RWPE1 (cell line): ENCODE measurements around the gene IL17REL.
"Not testable (repeated sequence)": the region's sequence is repeated elsewhere in the genome, so short reads cannot be mapped to it uniquely, and the experiment has no call there.

Source experiments
- CTCF ChIA-PET: fragments of 350-600 bp; sonication (Branson Sonifier 250); formaldehyde crosslinking; extraction: SDS; loops from one replicate; lab custom pipeline; 2021; lab: Yijun Ruan, JAX
- POLR2A ChIA-PET: fragments of 400-600 bp; formaldehyde crosslinking; extraction: SDS; loops from one replicate; lab custom pipeline; 2020; ENCODE audit warnings: antibody characterized with exemption; ENCODE audit not compliant: low non-redundant PET; lab: Yijun Ruan, JAX
- DNase-seq: peaks from one replicate; pipeline ENCODE4 v3.0.0; 2012; ENCODE audit warnings: low spot score
- H3K27ac ChIP-seq: fragments of 450-650 bp; 2 replicates; pipeline ENCODE4 v1.5.1; 2017
- CTCF ChIP-seq: fragments of 450-650 bp; conservative IDR thresholded peaks from 2 replicates; pipeline ENCODE4 v1.5.1; 2017; ENCODE audit warnings: low read depth, mild to moderate bottlenecking

IL17REL gene

GRCh38 chr22:49948958-49949913 lies 63.3 kb downstream of the IL17REL start:
- TF ChIP-seq CTCF: no peak
- CTCF ChIA-PET: no interaction called here
- POLR2A ChIA-PET: interaction anchor here (0.6 kb wide), 1 partner anchor 15 kb away, joined by 3 read pairs; no protein-coding TSS in a partner anchor
- no peak for DNase-seq
- peak overlapping the region; percentile 92 for H3K27ac ChIP-seq

- no peak for DNase-seq
- H3K27ac ChIP-seq: peak overlapping the region; percentile 92
- ChIA-PET CTCF (no interaction called here), POLR2A (no interaction called here)
- TF ChIP-seq CTCF: no peak
Observed at GRCh38 chr22:49948116-49948957, 64.2 kb downstream of the IL17REL start.

GRCh38 chr22:49947296-49947622 lies 65.3 kb downstream of the IL17REL start:
- CTCF ChIA-PET: no interaction called here

GRCh38 chr22:49946612-49947295 lies 65.8 kb downstream of the IL17REL start:
- H3K27ac ChIP-seq: peak overlapping the region; percentile 92
- no peak for DNase-seq
- ChIA-PET POLR2A (interaction anchor here (1.1 kb wide), 1 partner anchor 11 kb away, joined by 4 read pairs; no protein-coding TSS in a partner anchor), CTCF (interaction anchor here (1.0 kb wide), 1 partner anchor 83 kb away, joined by 3 read pairs; no protein-coding TSS in a partner anchor)
- no peak for TF ChIP-seq CTCF

More at GRCh38 chr22:49947296-49947622, 65.3 kb downstream of the IL17REL start:
- peak overlapping the region; percentile 92 for H3K27ac ChIP-seq
- POLR2A ChIA-PET: interaction anchor here (1.1 kb wide), 1 partner anchor 11 kb away, joined by 4 read pairs; no protein-coding TSS in a partner anchor
- no peak for TF ChIP-seq CTCF
- DNase-seq: no peak

GRCh38 chr22:49945042-49945794 lies 67.3 kb downstream of the IL17REL start:
- peak overlapping the region; percentile 92; the same call in 1 of the 2 replicates for H3K27ac ChIP-seq
- CTCF ChIA-PET, POLR2A ChIA-PET, DNase-seq: not testable (repeated sequence)
